Measurements from ENCODE around the gene CSNK2A1.
"Not testable (repeated sequence)": the region's sequence is repeated elsewhere in the genome, so short reads cannot be mapped to it uniquely, and the experiment has no call there.

Gene CSNK2A1

DNA sequence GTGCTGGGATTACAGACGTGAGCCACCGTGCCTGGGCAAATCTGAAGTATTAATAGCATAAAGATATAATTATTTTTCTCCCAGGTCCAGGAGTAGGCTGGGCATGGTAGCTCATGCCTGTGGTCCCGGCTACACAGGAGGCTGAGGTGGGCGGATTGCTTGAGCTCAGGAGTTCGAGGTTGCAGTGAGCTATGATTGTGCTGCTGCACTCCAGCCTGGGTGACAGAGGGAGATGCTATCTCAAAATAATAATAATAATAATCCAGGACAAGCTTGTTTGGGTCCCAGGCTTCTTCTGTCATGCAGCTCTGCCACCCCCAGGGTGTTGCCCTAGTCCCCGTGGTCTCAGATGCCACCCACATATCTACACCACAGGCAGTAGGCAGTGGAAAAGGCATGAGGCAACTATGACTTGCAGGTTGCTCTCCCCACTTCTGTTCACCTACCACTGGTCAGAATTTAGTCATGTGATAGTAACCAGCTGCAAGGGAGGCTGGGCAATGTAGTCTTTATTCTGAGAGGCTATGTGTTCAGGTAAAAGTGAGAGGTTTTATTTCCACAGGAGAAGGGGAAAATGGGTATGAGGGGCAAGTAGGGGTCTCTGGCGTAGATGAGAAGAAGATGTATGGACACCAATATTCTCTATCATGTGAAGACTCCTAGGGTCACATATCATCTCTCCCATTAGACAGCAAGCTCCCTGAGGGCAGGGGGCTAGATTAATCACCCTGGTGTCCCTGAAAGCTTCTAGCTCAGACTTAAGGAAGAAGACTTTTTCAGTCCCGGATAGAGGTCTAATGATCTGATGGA, 40.8 kb upstream of the CSNK2A1 start:
- Histone ChIP-seq H3K4me2 (ENCODE audit: low read depth, low read length) (no peak overlapping the region), H3K79me2 (ENCODE audit: low read length) (no peaks in the 10 kb centered on the region), H2AFZ (ENCODE audit: low read length) (no peak overlapping the region), H3K4me1 (ENCODE audit: low read length) (peaks cover 5% of the 10 kb centered on the region), H3K9ac (ENCODE audit: low read length) (no peak overlapping the region), H3K27ac (ENCODE audit: low read length) (no peak overlapping the region), H3F3A (ENCODE audit: insufficient read depth, low read length) (no peaks in the 10 kb centered on the region), H3K27me3 (replicated peaks; ENCODE audit: insufficient read depth, low read length) (no peaks in the 10 kb centered on the region), H3K36me3 (replicated peaks; ENCODE audit: insufficient read depth, low read length) (no peaks in the 10 kb centered on the region), H3K9me2 (replicated peaks; ENCODE audit: insufficient read depth, low read length) (no peaks in the 10 kb centered on the region), H4K20me1 (ENCODE audit: insufficient read depth, low read length) (no peaks in the 10 kb centered on the region), H3K9me3 (replicated peaks; ENCODE audit: insufficient read depth, low read length) (no peaks in the 10 kb centered on the region), H3K4me3 (ENCODE audit: low read length) (no peak overlapping the region)
- DNase-seq, result peak; percentile 37
- TF ChIP-seq EZH2 (optimal IDR thresholded peaks at IDR 0.05; ENCODE audit: low read depth, low read length), result no peak
- no peak for TF ChIP-seq EZH2phosphoT487 (IDR thresholded peaks at IDR 0.05; ENCODE audit: low read length)
- TF ChIP-seq CTCF (IDR thresholded peaks at IDR 0.05; ENCODE audit: low read length), result no peak

DNA sequence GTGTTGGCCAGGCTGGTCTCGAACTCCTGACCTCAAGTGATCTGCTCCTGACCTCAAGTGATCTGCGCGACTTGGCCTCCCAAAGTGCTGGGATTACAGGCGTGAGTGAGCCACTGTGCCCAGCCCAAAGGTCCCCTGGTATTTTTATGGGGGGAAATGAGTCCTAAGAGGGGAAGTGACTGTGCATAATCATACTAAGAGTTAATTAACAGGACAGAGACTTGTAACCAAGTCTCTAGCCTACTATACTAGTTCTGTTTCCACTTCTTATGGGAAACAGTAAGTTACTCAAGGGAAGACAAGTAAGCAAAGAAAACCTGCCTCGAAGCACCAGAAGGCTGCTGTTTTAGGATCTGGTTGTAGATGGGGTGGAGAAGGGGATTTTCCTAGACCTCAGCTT, 38.6 kb upstream of the CSNK2A1 start:
- TF ChIP-seq EZH2phosphoT487 (IDR thresholded peaks at IDR 0.05; ENCODE audit: low read length) (no peak), CTCF (IDR thresholded peaks at IDR 0.05; ENCODE audit: low read length) (no peak), EZH2 (optimal IDR thresholded peaks at IDR 0.05; ENCODE audit: low read depth, low read length) (no peak)
- Histone ChIP-seq H3K4me1 (ENCODE audit: low read length) (peaks cover 5% of the 10 kb centered on the region), H3K36me3 (replicated peaks; ENCODE audit: insufficient read depth, low read length) (no peaks in the 10 kb centered on the region), H3K79me2 (ENCODE audit: low read length) (no peaks in the 10 kb centered on the region), H3F3A (ENCODE audit: insufficient read depth, low read length) (no peaks in the 10 kb centered on the region), H3K4me3 (ENCODE audit: low read length) (no peak overlapping the region), H4K20me1 (ENCODE audit: insufficient read depth, low read length) (no peaks in the 10 kb centered on the region), H3K9me3 (replicated peaks; ENCODE audit: insufficient read depth, low read length) (no peaks in the 10 kb centered on the region), H3K9me2 (replicated peaks; ENCODE audit: insufficient read depth, low read length) (no peaks in the 10 kb centered on the region), H3K4me2 (ENCODE audit: low read depth, low read length) (no peak overlapping the region), H3K27ac (ENCODE audit: low read length) (no peak overlapping the region), H2AFZ (ENCODE audit: low read length) (no peak overlapping the region), H3K27me3 (replicated peaks; ENCODE audit: insufficient read depth, low read length) (no peaks in the 10 kb centered on the region), H3K9ac (ENCODE audit: low read length) (no peak overlapping the region)
- DNase-seq, result no peak

DNA sequence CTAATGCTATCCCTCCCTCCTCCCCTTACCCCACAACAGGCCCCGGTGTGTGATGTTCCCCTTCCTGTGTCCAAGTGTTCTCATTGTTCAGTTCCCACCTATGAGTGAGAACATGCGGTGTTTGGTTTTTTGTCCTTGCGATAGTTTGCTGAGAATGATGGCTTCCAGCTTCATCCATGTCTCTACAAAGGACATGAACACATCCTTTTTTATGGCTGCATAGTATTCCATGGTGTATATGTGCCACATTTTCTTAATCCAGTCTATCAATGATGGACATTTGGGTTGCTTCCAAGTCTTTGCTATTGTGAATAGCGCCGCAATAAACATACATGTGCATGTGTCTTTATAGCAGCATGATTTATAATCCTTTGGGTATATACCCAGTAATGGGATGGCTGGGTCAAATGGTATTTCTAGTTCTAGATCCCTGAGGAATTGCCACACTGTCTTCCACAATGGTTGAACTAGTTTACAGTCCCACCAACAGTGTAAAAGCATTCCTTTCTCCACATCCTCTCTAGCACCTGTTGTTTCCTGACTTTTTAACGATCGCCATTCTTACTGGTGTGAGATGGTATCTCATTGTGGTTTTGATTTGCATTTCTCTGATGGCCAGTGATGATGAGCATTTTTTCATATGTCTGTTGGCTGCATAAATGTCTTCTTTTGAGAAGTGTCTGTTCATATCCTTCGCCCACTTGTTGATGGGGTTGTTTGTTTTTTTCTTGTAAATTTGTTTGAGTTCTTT, 35.5 kb upstream of the CSNK2A1 start:
- H3K79me2 ChIP-seq (ENCODE audit: low read length); H3K9me2 ChIP-seq (replicated peaks; ENCODE audit: insufficient read depth, low read length); H3K4me1 ChIP-seq (ENCODE audit: low read length); H4K20me1 ChIP-seq (ENCODE audit: insufficient read depth, low read length); DNase-seq; H3K9ac ChIP-seq (ENCODE audit: low read length); H3K9me3 ChIP-seq (replicated peaks; ENCODE audit: insufficient read depth, low read length); H2AFZ ChIP-seq (ENCODE audit: low read length); H3F3A ChIP-seq (ENCODE audit: insufficient read depth, low read length); H3K4me2 ChIP-seq (ENCODE audit: low read depth, low read length); H3K27me3 ChIP-seq (replicated peaks; ENCODE audit: insufficient read depth, low read length); H3K27ac ChIP-seq (ENCODE audit: low read length); H3K36me3 ChIP-seq (replicated peaks; ENCODE audit: insufficient read depth, low read length); H3K4me3 ChIP-seq (ENCODE audit: low read length): not testable (repeated sequence)

Data from MM.1S (cell line).